ENCODE measurements around the gene TALDO1.

- TF ChIP-seq CTCF (IDR thresholded peaks at IDR 0.05; ENCODE audit: poor library complexity) = no peak
- no peak for TF ChIP-seq EZH2 (IDR thresholded peaks at IDR 0.05; ENCODE audit: borderline replicate concordance)
- TF ChIP-seq EZH2phosphoT487 (IDR thresholded peaks at IDR 0.05; ENCODE audit: low read depth, severe bottlenecking, unreplicated experiment) = no peak
Observed at GRCh38 chr11:760236-760635, 13.0 kb downstream of the TALDO1 start.
